ENCODE data around the gene LRRC72.
"Not testable (repeated sequence)": the region's sequence is repeated elsewhere in the genome, so short reads cannot be mapped to it uniquely, and the experiment has no call there.

The LRRC72 gene

DNA sequence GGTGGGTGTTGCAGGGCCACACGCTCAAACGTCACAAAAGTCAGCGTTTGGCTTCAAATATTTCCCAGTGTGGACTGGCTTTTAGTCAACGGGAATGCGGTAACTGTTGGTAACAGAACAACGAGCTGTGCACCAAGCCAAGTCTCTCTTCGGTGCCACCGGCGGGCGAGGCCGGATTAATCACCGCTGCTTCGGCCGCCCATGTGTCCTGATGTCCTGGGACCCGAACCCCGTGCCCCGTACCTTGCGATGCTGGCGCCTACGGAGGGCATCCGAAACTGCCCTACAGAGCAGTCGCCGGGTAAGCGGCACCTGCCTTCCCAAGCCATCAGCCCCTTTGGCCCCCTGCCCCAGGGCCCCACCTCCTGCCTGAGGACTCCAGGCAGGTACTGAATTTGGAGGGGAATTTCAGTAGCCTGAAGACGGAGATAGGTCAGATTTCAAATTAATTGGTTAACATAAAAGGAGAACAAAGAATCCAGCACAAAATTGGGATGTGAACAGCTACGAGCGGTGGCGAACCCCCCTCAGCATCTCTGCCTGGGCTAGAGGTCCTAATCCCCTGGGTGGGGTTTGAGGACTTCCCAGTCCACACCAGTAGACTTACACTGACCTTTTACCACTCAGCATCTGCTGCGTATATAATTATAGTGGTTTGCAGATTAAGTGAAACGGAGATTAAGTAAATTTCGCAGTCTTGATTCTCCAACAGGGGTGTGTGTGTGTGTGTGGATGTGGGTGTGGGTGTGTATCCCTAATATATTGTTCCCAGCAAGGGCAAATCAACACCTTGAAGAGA lies at the start of gene LRRC72:
Gene LRRC72, plus strand, starts transcription at position 84 of the 799 bp plus-strand sequence. Its CDS starts 128 bp downstream, at position 212.
- DNase-seq (ENCODE audit: low read depth in 1 of 2, low spot score in 1 of 2), result no peak

DNA sequence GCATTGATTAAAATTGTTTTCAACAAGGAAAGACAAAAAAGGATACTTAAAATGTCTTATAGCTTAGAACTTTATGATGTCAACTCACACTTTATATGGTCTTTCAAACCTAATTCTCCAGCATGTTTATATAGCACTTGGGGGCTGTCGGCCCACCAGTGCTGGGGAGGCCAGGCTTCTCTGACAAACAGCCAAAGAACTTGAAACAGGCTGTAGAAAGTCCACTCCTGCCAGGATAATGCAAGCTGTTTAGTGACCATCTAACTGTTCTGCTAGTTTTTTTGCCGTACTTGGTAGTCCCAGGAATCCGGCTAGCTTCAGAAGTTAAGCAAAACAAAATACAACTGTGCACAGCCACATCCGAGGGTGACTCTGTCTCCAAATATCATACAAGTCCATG lies 47.5 kb upstream of the LRRC72 start:
- no peak for DNase-seq (ENCODE audit: low read depth in 1 of 2, low spot score in 1 of 2)

DNA sequence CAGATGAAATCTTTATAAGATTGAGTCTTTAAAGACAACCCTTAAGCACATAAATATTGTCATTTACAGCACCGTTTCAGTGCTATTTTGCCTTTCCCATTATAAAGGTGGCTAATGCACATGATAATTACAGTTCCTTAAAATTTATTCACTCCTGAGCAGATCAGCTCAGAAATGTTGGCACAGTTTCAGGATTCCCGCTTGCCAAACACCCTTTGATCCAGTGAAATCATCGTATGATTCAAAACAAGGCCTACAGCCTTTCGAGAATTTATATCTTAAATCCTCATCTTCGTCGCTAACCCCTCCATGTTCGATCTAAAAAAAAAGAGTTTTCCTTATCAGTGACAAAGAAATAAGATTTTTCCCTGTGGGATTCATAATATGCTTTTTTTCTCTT lies 47.0 kb upstream of the LRRC72 start:
- no peak for DNase-seq (ENCODE audit: low read depth in 1 of 2, low spot score in 1 of 2)

DNA sequence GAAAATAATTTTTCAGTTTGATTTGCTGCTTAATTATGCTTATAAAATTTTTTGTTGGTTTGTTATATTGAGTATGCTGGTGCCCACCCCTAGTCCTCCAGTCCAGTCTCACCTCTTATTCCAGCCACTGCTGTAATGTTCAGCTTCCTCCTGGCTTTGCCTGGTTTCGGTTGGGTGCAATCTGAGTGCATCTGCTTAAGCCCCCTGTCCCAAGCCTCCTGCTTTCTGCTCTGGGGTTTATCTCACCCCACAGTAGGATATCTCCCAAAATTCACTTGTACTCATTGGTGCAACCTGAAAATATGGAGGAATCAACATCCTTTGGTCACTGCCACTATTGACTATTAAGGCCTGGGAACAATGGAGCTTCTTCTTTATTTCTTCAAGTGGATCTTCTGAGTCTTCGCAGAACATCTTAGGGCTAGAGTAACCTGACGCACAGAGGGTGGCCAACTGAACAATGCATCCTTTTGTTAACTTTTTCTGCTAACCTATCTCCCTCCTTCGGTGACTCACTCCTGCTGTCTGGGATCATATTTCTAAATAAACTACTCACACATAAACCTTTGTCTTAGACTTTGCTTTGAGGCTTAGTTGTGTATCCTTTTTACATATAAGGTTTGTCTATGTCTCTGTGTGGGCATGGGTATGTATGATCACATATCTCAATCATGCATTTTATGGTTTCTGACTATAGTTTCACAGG lies 42.0 kb upstream of the LRRC72 start:
- DNase-seq (ENCODE audit: low read depth in 1 of 2, low spot score in 1 of 2), result no peak

DNA sequence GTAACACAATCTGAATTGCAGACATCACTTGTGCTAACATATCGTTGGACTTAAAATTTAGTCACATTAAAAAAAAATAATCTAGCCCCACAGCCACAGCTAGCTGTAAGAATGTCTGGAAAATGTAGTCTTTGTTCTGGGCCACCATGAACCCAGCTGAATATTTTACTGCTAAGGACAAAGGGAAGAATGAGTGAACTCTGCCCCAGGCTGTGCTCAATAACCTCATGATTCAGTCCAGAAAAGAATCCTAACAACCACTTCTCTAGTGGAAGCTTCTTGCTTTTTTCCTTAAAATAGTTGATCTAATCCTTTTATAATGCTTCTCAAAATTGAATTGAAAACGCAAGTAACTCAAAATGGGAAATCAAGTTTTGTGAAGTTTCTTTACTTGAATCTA lies 35.5 kb upstream of the LRRC72 start:
- no peak for DNase-seq (ENCODE audit: low read depth in 1 of 2, low spot score in 1 of 2)

DNA sequence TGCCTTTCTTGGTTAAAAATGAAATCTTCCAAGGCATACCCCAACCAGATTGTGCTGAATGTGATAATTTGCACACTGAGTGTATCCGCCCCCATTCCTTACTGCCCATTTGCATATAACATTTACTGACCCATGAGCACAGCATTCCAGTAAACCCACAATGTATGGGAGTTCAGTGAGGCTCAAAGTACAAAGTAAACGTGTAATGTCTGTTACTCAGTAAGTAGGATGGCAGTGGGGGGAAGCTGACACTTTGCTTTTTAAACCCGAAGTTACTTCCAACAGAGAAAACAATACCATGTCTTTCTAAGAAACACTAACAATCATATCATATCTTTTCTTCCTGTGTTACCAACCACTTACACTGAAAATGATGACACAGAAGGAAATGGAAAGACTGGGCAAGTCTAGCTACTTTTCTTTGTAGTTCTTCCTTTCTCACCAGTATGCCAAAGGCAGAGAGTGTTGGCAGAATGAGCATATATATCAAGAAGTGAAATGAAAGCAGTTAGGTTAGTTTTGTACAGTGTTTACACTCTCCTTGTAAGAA lies 34.0 kb upstream of the LRRC72 start:
- DNase-seq (ENCODE audit: low read depth in 1 of 2, low spot score in 1 of 2), result no peak

DNA sequence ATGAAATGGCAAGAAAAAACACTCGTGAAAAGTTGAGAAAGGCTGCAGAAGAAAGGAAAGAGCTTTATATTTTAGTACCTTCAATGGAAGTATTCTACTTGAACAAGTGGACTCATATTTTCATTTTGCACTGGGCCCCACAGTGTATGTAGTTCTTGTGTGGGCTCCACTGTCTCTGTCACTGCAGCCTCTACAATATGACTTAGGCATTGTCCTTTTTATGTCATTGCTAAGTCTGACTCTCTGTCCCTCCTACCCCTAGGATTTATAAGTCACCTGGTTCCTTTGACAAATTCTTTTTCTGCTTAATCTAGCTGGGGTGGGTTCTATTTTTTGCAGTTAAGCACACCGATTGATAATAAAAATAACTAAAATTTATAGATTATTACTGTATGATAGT lies 33.4 kb upstream of the LRRC72 start:
- no peak for DNase-seq (ENCODE audit: low read depth in 1 of 2, low spot score in 1 of 2)

DNA sequence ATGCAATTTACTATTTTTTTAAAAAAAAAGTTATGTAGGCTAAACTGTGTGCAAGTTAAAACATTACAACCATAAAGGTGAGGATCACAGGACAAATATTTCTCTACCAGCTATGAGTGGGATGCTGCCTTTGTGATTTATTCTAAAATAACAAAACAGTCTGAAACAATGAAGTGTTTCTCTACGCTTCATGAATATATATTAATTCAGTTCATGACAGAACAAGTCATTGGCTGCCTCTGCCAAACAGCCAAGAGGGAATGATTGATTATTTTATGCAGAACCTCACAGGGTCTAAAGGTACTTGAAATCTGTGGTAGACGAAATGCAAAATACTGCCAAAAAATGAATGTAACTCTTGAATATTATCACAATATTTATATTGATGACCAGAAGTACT lies 32.1 kb upstream of the LRRC72 start:
- no peak for DNase-seq (ENCODE audit: low read depth in 1 of 2, low spot score in 1 of 2)

DNA sequence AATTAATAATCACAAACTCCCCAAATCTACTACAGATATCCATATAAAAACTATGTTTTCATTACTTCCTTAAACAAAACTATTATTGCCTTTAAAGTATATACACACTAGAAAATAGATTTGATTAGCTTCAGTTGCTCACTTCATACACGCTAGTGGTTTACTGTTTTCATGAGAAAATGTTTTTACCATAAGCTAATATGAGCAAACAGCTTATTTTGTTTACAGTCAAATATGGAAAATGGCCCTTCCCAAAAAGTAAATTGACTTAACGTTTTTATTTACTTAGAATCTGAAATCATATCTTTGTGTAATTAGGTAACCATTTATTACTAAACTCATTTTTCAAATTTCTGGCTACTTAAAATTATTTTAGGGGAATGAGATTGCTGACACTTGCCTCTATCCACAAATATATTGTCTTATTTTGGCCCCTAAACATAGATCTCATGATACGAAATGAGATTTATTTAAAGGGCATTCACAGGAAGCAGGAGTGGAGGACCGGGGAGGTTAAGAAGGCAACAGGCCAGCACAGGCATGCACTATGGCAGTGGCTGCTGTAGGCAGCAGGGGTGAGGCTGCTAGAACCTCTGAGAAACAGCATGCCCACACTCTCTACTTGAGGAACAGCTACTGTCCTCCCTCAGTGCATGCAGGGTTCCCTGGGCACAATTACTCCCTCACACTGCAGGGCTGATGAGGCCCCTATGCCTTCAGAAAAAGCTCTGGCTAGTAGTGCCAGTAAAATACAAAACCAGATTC lies 31.5 kb upstream of the LRRC72 start:
- DNase-seq (ENCODE audit: low read depth in 1 of 2, low spot score in 1 of 2), result no peak

DNA sequence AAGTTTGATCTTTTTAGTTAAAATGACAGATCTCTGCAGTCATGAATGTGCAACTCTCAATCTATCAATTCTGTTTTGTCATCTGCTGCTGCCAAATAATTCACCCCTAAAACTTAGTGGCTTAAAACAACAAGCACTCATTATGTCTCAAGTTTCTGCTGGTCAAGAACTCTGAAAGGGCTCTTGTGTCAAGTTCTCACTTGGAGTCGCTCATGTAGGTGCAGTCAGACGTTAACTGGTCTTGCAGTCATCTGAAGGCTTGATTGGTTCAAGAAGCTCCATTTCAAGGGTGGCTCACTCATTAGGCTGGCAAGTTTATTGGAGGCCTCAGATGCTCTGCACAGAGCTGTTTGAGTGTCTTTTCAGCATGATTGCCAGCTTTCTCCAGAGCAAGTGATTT lies 28.5 kb upstream of the LRRC72 start:
- no peak for DNase-seq (ENCODE audit: low read depth in 1 of 2, low spot score in 1 of 2)

DNA sequence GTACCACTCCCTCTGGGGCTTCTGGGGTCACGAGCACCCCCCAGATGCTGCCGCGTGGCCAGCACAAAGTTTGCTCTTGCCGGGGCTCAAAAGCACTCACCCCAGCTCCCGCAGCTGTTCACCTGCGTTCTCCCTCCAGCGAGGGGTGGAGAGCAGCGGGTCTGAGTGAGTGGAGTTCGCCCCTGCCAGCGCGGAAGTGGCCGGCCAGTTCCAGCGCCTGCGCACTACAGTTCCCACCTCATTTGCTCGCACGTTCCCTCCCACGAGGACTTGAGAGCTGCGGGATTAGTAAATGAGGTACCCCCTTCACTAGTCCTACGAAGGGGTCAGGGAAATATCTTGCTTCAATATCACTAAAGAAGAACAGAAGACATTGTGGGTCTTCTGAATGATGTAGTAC lies 24.3 kb upstream of the LRRC72 start:
- no peak for DNase-seq (ENCODE audit: low read depth in 1 of 2, low spot score in 1 of 2)

DNA sequence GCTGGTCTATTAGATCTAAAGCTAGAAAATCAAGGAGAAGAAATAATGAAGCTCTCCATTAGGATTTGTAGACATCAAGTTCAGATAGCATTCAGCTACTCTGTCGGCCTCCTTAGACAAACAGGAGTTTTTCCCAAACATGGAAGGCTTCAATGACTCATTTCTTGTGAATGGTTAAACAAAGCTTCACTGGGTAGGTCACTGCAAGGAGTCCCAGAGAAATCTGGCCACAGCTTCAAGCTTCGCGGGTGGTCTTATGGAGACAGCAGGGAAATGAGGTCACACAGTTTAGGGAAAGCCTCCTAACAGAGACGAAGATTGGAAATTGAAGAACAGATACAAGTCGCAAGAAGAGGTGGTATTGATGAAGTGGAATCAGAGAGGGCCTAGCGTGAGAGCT lies 22.6 kb upstream of the LRRC72 start:
- DNase-seq (ENCODE audit: low read depth in 1 of 2, low spot score in 1 of 2), result no peak

DNA sequence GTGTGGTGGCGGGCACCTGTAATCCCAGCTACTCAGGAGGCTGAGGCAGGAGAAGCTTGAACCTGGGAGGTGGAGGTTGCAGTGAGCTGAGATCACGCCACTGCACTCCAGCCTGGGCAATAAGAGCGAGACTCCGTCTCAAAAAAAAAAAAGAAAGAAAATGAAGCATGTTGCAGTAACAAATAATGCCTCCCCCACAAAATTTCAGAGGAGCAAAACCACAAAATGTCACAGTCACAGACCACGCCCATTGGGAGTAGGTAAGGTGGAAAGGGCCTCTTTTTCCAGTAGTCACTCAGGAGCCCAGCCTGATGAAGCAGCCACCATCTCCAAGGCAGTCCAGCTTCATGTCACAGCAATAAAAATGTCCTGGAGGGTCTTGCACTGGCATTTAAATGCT lies 20.2 kb upstream of the LRRC72 start:
- not testable (repeated sequence) for DNase-seq (ENCODE audit: low read depth in 1 of 2, low spot score in 1 of 2)

DNA sequence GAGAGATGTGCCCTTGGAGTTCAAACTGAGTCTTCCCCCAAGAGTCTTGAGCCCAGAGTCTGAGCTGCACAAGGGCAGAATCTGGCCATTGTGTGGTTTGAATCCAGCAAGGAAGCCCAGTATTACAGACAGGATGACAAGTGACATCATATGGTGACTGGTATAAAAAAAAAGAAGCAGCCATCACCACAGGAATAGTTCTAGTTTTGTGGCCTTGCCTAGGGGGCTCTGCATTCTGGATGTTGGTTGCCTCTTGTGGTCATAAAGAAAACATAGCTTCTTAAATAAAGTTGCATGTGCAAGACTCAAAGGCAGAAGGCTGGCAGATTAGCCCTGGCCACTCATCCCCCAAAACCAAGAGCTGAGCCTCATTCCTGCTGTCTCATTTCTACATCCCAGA lies 16.8 kb upstream of the LRRC72 start:
- DNase-seq (ENCODE audit: low read depth in 1 of 2, low spot score in 1 of 2), result no peak

DNA sequence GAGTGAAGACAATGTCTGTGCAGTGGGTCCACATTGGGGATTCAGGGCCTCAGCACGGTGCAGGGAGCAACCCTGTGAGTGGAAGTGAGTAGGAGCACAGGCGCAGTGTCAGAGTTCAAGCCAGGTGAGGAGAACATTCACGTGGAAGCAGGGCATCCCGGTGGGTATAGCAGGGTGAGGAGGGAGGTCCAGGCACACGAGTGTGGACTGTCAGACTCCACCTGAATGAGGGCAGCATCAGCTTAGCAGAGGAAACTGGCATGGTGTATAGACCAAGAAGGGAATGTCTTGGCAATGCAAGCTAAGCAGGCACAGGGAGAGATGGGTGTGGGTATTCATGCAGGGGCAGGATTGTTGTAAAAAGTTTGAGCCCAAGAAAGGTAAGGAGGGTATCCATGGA lies 15.3 kb upstream of the LRRC72 start:
- DNase-seq (ENCODE audit: low read depth in 1 of 2, low spot score in 1 of 2), result no peak

DNA sequence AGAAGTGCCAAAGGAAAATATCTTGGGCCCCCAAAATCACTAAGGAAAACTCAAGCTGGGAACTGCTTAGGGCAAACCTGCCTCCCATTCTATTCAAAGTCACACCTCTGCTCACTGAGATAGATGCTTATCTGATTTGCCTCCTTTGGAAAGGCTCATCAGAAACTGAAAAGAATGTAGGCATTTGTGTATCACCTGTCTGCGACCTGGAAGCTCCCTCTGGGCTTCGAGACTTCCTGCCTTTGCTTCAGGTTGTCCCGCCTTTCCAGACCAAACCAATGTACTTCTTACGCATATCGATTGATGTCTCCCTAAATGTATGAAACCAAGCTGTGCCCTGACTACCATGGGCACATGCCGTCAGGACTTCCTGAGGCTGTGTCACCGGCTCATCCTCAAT lies 14.5 kb upstream of the LRRC72 start:
- DNase-seq (ENCODE audit: low read depth in 1 of 2, low spot score in 1 of 2), result no peak

DNA sequence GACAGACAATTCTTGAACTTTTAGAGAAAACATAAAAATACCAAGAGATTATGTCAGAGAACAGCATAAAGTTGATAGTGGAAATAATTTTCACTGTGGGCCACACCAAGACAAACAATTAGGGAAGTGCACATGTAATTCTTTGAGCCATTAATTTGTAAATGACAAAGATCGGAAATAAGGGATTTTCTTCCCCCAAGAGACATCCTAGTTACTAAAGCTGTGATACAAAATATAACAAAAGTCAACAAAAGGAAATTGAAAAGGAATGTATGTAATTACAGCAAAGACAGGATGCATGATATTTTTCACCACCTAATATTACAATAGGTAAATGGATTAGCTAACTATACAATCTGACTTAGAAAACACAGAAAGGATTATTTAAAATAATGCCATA lies 12.4 kb upstream of the LRRC72 start:
- DNase-seq (ENCODE audit: low read depth in 1 of 2, low spot score in 1 of 2), result no peak

DNA sequence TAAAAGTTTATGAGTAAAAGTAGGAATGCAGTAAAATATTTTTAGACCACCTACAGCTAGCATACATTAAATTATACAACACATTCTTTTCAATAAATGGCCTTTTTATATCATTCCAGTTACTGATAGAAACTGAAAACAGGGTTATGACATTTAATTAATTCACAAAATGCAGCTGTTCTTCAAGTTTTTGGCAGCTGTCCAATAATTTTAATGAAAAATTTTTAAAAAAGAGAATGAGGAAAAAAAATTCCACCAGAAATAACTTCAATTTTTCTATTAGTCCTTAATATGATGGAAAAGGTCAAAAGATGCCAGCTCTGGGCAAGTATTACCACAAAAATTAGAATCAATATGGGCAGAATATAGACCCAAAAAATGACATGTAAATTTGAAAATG lies 11.9 kb upstream of the LRRC72 start:
- no peak for DNase-seq (ENCODE audit: low read depth in 1 of 2, low spot score in 1 of 2)

DNA sequence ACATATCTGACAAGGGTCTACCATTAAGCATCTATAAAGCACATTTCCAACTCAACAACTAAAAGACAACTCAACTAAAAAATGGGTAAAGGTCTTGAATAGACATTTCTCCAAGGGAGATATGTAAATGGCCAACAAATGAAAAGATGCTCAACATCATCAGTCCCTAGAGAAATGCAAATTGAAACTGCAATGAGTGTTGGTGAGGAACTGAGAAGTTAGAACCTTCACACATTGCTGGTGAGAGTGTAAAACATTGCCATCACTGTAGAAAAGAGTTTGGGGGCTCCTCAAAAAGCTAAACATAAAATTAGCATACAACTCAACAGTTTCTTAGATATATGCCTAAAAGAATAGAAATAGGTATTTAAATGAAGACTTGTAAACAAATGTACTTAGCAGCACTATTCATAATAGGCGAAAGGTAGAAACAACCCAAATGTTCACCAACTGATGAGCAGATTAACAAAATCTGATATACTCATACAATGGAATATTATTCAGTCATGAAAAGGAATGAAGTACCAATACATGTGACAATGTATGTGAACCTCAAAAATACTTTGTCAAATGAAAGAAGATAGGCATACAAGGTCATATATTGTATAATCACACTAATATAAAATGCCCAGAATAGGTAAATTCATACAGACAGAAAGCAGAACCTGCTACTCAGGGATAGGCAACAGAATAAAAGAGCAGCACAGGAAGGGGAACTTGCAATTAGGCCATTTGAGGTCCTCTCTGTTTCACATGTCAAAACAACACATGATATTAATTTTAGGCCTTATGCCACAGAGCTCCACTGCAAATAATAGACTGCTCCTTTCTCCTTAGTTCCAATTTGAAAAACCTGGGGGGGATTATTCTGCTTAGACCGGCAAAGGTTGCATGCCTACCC lies 10.6 kb upstream of the LRRC72 start:
- no peak for DNase-seq (ENCODE audit: low read depth in 1 of 2, low spot score in 1 of 2)

DNA sequence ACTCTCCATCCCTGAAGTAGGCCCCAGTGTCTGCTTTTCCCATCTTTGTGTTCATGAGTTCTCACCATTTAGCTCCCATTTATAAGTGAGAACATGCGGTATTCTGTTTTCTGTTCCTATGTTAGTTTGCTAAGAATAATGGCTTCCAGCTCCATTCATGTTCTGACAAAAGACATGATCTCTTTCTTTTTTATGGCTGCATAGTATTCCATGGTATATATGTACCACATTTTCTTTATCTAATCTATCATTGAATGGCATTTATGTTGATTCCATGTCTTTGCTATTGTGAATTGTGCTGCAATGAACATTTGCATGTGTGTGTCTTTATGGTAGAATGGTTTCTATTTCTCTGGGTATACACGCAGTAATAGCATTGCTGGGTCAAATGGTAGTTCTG lies 6.6 kb upstream of the LRRC72 start:
- not testable (repeated sequence) for DNase-seq (ENCODE audit: low read depth in 1 of 2, low spot score in 1 of 2)

DNA sequence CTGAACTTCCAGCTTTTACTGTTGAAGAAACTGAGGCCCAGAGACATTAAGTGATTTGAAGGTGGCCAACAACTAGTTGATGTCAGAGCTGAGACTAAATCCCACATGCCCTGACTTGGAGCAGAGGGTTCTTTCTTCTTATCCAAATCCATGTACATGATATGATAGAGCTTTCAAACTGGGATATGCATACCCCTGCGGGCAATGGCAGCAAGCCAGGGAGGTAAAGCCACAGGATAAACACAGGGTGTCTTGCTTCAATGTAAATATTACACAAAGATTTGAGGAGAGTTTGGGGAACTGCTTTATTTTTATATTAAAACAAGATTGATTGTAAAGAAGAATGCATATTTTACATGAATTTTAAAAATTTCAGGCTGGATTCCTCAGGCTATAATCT lies 2.3 kb upstream of the LRRC72 start:
- DNase-seq (ENCODE audit: low read depth in 1 of 2, low spot score in 1 of 2), result no peak

All from activated T-helper 1 cell treated with anti-CD3 and anti-CD28 coated beads, Interleukin-2, amount 50 U/mL, for 16 hours (primary cell).